Memory B cell (primary cell): Measurements from ENCODE around the gene AGBL4.

Experiments used
- ATAC-seq: fragments of 150-1000 bp; cut with Tn5 transposase; 2 replicates; pipeline ENCODE4 v1.10.0; 2021; ENCODE audit warnings: low read depth, mild to moderate bottlenecking, moderate library complexity
- DNase-seq, 2 donors: peaks; one replicate each; pipeline ENCODE4 v3.0.0; 2022; ENCODE audit warnings: low spot score in 2 of 2
- H3K27ac Mint-ChIP-seq: one replicate; pipeline ENCODE4 v1.8.0; 2022; ENCODE audit warnings: mild to moderate bottlenecking, moderate library complexity, mixed read lengths
- H3K27me3 Mint-ChIP-seq: one replicate; pipeline ENCODE4 v1.8.0; 2022; ENCODE audit warnings: mixed read lengths
- H3K36me3 Mint-ChIP-seq: one replicate; pipeline ENCODE4 v1.8.0; 2022; ENCODE audit warnings: mild to moderate bottlenecking, mixed read lengths
- H3K4me1 Mint-ChIP-seq: one replicate; pipeline ENCODE4 v1.8.0; 2022; ENCODE audit warnings: mixed read lengths
- H3K4me3 Mint-ChIP-seq: one replicate; pipeline ENCODE4 v1.8.0; 2022; ENCODE audit warnings: mild to moderate bottlenecking, moderate library complexity, mixed read lengths
- H3K9me3 Mint-ChIP-seq: one replicate; pipeline ENCODE4 v1.8.0; 2022; ENCODE audit warnings: mixed read lengths

The AGBL4 gene

DNA sequence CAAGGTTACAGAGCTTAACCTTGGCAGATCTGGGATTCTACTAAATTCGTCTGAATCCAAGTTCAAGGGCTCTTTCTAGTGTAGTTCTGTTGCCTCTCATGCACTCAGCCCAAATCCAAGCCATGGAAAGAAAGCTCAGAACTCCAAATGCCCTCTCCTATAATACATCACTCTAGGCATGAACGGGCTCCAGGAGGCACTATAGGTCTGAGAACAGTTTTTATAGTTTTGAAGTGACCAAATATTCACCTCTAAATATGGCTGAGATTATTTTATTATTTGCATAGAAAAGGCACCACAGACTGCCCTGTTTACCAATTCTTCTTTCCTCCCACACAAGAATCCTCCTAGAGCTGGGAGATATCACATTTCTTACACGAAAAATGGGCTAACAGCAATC lies 919.2 kb downstream of the AGBL4 start:
- ATAC-seq (no peak), DNase-seq (no peak)
- H3K27me3 Mint-ChIP-seq = peaks cover 9% of the 10 kb centered on the region
- no peaks in the 10 kb centered on the region for H3K36me3 Mint-ChIP-seq
- H3K27ac Mint-ChIP-seq = no peak overlapping the region
- no peaks in the 10 kb centered on the region for H3K4me1 Mint-ChIP-seq
- no peak overlapping the region for H3K4me3 Mint-ChIP-seq
- H3K9me3 Mint-ChIP-seq = no peaks in the 10 kb centered on the region

DNA sequence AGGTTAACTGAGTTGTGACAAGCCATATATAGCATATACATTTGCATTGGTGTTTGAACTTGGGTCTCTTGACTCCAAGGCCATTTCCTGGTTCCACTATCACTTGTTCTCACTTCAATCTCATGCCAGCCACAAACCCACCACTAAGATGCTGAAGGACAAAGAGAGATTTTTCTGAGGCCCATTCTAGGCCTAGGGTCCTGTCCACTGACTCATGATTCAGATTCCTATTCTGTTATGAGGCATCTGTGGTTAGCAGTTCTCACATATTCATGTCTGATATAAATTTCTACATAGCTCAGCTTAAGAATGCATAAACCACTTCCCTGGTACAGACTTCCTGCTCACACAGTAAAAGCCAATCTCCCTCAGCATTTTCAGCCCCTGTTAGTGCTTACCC lies 921.0 kb downstream of the AGBL4 start:
- Mint-ChIP-seq H3K36me3 (no peaks in the 10 kb centered on the region), H3K27me3 (peaks cover 9% of the 10 kb centered on the region), H3K4me1 (no peaks in the 10 kb centered on the region), H3K9me3 (no peaks in the 10 kb centered on the region), H3K4me3 (no peak overlapping the region), H3K27ac (no peak overlapping the region)
- ATAC-seq = no peak
- no peak for DNase-seq

DNA sequence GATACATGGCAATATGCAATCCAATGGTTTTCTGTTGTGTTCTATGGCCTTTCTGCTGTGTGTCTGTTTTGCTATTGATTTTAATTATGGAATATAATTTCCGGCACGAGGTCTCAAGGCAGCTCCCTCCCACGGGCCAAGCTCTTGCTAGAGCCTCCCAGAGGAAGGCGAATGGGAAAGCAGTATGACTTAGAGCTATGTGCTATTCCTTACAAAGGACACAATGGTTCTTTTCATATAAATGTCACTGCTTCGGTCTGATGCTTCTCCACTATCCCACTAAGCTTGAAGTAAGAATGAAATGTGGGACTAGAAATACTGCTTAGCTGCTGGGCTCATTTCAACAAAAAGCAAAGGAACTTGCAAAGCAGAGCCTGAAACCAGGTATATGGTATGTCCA lies 924.9 kb downstream of the AGBL4 start:
- no peak overlapping the region for H3K27ac Mint-ChIP-seq
- no peak overlapping the region for H3K4me3 Mint-ChIP-seq
- ATAC-seq = no peak
- no peaks in the 10 kb centered on the region for H3K9me3 Mint-ChIP-seq
- H3K36me3 Mint-ChIP-seq = no peaks in the 10 kb centered on the region
- peaks cover 4% of the 10 kb centered on the region for H3K27me3 Mint-ChIP-seq
- no peak for DNase-seq
- no peaks in the 10 kb centered on the region for H3K4me1 Mint-ChIP-seq

DNA sequence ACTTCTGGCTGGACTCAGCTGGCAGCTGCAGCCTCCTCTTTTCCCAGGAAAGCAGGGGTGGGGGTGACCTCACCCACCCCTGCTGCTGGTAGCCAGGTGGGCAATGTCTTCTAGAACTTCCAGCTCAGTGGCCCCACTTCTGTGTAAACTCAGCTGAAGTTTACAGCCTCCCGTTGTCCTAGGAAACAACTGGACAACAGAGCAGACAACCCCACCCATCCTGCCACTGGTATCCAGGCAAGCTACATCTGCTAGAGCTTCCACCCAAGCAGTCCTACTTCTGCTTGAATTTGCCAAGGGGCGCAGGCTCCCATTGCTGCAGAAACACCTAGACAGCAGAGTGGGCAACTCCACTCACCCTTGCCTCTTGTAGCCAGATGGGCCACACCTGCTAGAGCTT lies 937.4 kb downstream of the AGBL4 start:
- H3K36me3 Mint-ChIP-seq = peaks cover 1% of the 10 kb centered on the region
- no peak for DNase-seq
- H3K9me3 Mint-ChIP-seq = peaks cover 7% of the 10 kb centered on the region
- no peaks in the 10 kb centered on the region for H3K4me1 Mint-ChIP-seq
- no peak overlapping the region for H3K27ac Mint-ChIP-seq
- H3K27me3 Mint-ChIP-seq = peaks cover 8% of the 10 kb centered on the region
- ATAC-seq = no peak
- H3K4me3 Mint-ChIP-seq = no peak overlapping the region

DNA sequence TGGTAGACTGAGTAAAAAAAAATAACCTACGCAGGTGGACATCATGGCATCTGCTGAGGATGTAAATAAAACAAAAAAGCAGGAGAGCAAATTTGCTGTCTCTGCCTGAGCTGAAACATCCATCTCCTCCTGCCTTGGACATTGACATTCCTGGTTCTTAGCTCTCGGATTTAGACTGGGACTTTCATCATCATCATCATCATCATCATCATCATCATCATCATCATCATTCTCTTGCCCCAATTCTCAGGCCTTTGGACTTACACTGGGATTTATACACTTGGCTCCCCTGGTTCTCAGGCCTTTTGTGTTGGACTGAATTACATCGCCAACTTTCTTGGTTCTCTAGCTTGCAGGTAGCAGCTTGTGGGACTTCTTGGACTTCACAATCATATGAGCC lies 938.7 kb downstream of the AGBL4 start:
- Mint-ChIP-seq H3K4me1 (no peaks in the 10 kb centered on the region), H3K36me3 (peaks cover 1% of the 10 kb centered on the region), H3K27me3 (peaks cover 8% of the 10 kb centered on the region), H3K4me3 (no peak overlapping the region), H3K9me3 (peaks cover 7% of the 10 kb centered on the region), H3K27ac (no peak overlapping the region)
- no peak for DNase-seq
- no peak for ATAC-seq

DNA sequence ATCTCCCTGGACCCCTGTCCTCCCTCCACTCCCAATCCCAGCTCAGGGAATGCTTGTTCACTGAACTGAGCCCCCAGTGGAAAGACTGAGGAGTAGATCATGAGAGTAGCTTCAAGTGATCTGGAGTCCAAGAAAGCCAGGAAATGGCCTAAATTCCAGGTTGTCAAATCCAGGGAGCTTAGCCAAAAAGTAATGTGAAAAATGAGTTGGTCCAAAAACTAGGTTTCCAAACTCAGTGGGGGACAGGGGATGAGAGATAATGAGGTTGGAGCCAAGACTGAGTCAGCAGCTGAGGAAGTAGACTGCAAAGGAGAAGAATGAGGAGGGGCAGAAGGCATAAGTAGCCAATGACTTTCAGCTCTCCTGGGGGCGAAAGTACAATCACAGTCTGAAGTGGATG lies 963.0 kb downstream of the AGBL4 start:
- H3K4me1 Mint-ChIP-seq = no peaks in the 10 kb centered on the region
- no peak overlapping the region for H3K4me3 Mint-ChIP-seq
- peaks cover 1% of the 10 kb centered on the region for H3K9me3 Mint-ChIP-seq
- no peak overlapping the region for H3K27ac Mint-ChIP-seq
- H3K27me3 Mint-ChIP-seq = peaks cover 4% of the 10 kb centered on the region
- no peak for DNase-seq
- ATAC-seq = no peak
- H3K36me3 Mint-ChIP-seq = no peaks in the 10 kb centered on the region

DNA sequence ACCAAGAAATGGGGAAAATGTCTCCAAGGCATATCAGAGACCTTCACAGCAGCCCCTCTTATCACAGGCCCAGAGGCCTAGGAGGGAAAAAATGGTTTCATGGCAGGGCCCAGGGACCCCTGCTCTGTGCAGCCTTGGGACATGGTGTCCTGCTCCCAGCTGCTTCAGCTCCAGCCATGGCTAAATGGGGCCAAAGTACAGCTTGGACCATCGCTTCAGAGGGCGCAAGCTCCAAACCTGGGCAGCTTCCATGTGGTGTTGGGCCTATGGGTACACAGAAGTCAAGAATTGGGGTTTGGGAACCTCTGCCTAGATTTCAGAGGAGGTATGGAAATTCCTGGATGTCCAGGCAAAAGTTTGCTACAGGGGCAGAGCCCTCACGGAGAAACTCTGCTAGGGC lies 964.7 kb downstream of the AGBL4 start:
- H3K27me3 Mint-ChIP-seq = peaks cover 4% of the 10 kb centered on the region
- no peak overlapping the region for H3K27ac Mint-ChIP-seq
- ATAC-seq = no peak
- H3K4me1 Mint-ChIP-seq = no peaks in the 10 kb centered on the region
- H3K4me3 Mint-ChIP-seq = no peak overlapping the region
- H3K9me3 Mint-ChIP-seq = peaks cover 1% of the 10 kb centered on the region
- DNase-seq = no peak
- no peaks in the 10 kb centered on the region for H3K36me3 Mint-ChIP-seq

DNA sequence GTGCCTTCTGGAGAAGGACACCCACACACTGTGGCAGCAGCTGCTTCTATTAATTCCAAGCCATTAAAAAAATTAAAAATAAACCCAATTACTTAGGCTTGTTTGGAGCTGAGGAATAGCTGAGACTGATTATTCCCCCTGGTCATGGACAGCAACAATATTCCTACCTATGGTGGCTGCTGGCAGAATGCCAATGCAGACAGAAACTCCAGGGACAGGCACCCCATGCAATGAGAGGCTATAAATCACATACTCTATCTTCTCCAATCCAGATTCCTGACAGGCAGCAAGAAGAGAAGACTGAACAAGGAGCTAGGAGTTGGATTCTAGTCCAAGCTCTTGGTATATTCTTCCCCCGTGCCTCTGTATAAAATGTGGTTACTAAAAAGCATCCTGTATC lies 971.7 kb downstream of the AGBL4 start:
- Mint-ChIP-seq H3K36me3 (no peaks in the 10 kb centered on the region), H3K27ac (no peak overlapping the region), H3K27me3 (peaks cover 7% of the 10 kb centered on the region), H3K4me1 (no peaks in the 10 kb centered on the region), H3K4me3 (no peak overlapping the region), H3K9me3 (no peaks in the 10 kb centered on the region)
- DNase-seq (no peak), ATAC-seq (no peak)

DNA sequence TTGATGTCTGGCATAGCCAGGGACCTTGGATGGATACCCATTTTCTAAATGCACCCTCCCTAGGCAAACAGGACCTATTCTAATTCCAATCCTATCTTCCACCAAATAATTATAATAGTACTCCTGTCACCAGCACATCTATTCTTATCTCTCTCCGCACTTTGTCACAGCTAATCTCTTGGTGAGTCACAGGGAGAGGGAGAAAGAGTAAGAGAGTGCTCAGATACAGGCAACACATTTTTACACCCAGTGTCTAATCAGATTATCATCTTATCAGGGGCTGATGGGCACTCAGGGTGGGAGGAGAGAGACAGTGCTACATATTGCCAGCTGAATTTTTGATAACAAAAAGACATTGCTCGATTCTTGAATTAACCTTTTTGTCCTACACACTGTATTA lies 972.1 kb downstream of the AGBL4 start:
- ATAC-seq = no peak
- H3K36me3 Mint-ChIP-seq = no peaks in the 10 kb centered on the region

DNA sequence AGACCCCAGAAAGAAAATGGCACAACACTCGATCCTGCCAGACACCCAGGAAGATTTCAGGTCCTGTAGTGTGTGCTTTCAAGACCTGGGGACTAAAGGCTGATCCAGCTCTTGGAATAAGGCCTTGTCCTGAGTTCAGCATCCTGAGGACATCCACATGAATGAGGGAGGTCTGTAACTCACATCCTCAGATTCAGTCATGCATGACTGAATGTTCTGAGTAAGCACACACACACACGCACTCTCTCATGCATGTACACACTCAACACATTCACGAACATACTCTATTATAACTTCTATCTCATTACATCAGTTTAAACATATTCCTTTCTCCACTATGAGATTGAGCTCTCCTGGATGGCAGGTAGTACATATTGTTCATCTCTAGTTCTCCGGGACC lies 973.7 kb downstream of the AGBL4 start:
- no peaks in the 10 kb centered on the region for H3K36me3 Mint-ChIP-seq

More for the DNA sequence above, 972.1 kb downstream of the AGBL4 start:
- H3K4me1 Mint-ChIP-seq = no peaks in the 10 kb centered on the region
- H3K9me3 Mint-ChIP-seq = no peaks in the 10 kb centered on the region
- no peak overlapping the region for H3K4me3 Mint-ChIP-seq
- no peak overlapping the region for H3K27ac Mint-ChIP-seq
- H3K27me3 Mint-ChIP-seq = peaks cover 8% of the 10 kb centered on the region
- no peak for DNase-seq

DNA sequence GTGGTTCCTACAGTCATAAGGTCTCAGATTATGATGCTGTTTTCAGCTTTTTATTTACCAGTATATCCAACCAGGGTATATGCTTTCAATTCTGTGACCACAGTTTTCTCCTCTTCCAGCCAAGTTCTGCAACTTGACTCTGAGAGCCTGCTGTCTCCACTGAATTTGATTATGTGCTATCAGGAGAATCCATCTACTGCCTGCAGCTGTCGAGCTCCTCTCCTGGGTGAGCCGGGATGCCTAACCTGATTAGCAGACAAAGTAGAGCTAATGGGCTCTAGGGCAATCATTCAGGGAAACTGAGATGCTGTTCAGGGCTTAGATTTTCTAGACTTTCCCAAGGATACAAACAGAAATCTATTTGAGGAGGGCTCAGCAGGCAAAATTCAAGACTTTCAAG lies 975.6 kb downstream of the AGBL4 start:
- Mint-ChIP-seq H3K27ac (no peak overlapping the region), H3K4me3 (no peak overlapping the region), H3K36me3 (no peaks in the 10 kb centered on the region), H3K27me3 (peaks cover 11% of the 10 kb centered on the region), H3K9me3 (no peaks in the 10 kb centered on the region), H3K4me1 (no peaks in the 10 kb centered on the region)
- ATAC-seq = no peak
- DNase-seq = no peak

More for the DNA sequence above, 973.7 kb downstream of the AGBL4 start:
- no peak overlapping the region for H3K27ac Mint-ChIP-seq
- H3K27me3 Mint-ChIP-seq = peaks cover 10% of the 10 kb centered on the region
- H3K4me1 Mint-ChIP-seq = no peaks in the 10 kb centered on the region
- H3K4me3 Mint-ChIP-seq = no peak overlapping the region
- DNase-seq (no peak), ATAC-seq (no peak)
- H3K9me3 Mint-ChIP-seq = no peaks in the 10 kb centered on the region

DNA sequence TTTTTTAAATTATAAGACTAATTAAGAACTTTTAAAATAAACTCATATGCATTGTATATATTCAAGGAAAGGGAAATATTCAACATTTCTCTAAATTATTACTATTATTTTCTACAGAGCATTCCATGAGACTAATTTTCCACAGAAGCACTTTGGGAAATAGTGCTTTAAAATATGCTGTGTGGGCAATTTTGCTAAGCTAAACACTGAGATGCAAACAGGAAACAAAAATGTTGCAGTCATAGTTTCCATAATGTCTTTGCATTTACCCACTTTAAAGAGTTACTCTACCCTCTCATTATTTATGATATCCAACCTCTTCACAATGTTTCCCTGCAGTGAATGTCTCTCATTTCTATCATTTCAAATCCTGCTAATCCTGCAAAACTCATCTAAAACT lies 977.4 kb downstream of the AGBL4 start:
- H3K9me3 Mint-ChIP-seq = no peaks in the 10 kb centered on the region

DNA sequence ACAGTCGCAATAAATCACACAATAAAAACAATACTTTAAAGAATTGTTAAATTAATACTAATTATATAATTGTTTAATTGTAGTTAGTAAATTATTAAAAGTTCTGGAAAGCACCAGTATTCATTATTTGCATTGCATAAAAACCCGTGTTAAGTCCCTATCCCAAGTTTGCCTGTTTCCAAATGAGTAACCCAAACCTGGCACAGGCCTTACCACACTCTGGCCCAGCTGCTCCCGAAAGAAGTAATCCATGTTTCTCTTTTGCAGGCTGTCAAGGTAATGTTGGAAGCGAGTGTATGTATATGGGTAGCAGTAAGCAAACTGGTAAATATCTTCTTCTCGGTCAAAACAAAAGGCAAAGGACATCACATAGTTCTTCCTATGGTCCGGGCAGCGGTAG lies 978.4 kb downstream of the AGBL4 start:
- H3K9me3 Mint-ChIP-seq = no peaks in the 10 kb centered on the region

More for the DNA sequence above, 977.4 kb downstream of the AGBL4 start:
- Mint-ChIP-seq H3K27me3 (peaks cover 10% of the 10 kb centered on the region), H3K4me1 (no peaks in the 10 kb centered on the region), H3K4me3 (no peak overlapping the region), H3K27ac (no peak overlapping the region), H3K36me3 (no peaks in the 10 kb centered on the region)
- DNase-seq (no peak), ATAC-seq (no peak)

DNA sequence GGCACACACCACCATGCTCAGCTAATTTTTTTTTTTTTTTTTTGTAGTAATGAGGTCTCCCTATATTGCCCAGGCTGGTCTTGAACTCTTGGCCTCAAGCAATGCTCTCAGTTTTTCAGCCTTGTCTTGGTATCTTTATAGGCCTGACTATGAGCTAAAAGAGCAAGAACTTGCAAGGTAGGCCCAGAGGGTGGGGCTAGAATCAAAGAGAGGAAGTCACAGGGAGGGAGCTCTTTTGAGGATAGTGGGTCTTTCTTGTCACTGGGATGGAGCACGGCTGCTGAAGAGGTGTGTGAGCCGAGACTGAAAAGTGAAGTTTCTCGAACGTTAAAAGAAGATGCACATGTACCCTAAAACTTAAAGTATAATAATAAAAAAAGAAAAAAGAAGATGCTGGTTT lies 987.1 kb downstream of the AGBL4 start:
- Mint-ChIP-seq H3K9me3 (no peaks in the 10 kb centered on the region), H3K36me3 (no peaks in the 10 kb centered on the region), H3K27ac (no peak overlapping the region), H3K27me3 (peaks cover 3% of the 10 kb centered on the region), H3K4me3 (no peak overlapping the region), H3K4me1 (no peaks in the 10 kb centered on the region)
- DNase-seq (no peak), ATAC-seq (no peak)

More for the DNA sequence above, 978.4 kb downstream of the AGBL4 start:
- H3K27ac Mint-ChIP-seq = no peak overlapping the region
- no peak for ATAC-seq
- H3K36me3 Mint-ChIP-seq = no peaks in the 10 kb centered on the region
- H3K27me3 Mint-ChIP-seq = peaks cover 10% of the 10 kb centered on the region
- no peaks in the 10 kb centered on the region for H3K4me1 Mint-ChIP-seq
- no peak overlapping the region for H3K4me3 Mint-ChIP-seq
- no peak for DNase-seq

DNA sequence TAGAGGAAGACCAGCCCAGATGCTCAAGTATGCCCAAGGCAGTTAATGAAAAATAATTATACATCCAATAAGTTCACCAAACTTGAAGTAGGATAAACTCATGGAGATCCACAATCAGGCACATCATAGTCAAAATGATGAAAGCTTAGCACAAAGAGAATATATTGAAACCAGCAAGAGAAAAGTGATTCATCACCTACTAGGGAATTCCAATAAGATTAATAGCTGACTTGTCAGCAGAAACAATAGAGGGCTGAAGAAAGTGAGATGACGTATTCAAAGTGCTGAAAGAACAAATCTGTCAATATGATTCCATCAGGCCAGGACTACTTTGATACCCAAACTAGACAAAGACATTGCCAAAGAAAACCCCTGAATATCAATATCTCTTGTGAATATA lies 995.4 kb downstream of the AGBL4 start:
- Mint-ChIP-seq H3K4me1 (no peaks in the 10 kb centered on the region), H3K27me3 (no peaks in the 10 kb centered on the region), H3K4me3 (no peak overlapping the region), H3K27ac (no peak overlapping the region), H3K36me3 (no peaks in the 10 kb centered on the region), H3K9me3 (peaks cover 3% of the 10 kb centered on the region)
- ATAC-seq (no peak), DNase-seq (no peak)
